IMR-90 (cell line): ENCODE results near the gene RASSF4. TPM values are rescaled to one million over a fixed set of nuclear protein-coding genes. Genes with fewer than 3 reads are reported as not detected.

ENCODE experiments used
- ATAC-seq: fragments of 200-7000 bp; cut with Tn5 transposase; 2 replicates; pipeline ENCODE4 v1.9.1; 2020; ENCODE audit warnings: low read depth, mild to moderate bottlenecking, moderate library complexity
- BruUV-seq: library from RNA; stranded (reverse); fragments of 400-500 nt; replicated peaks from 2 replicates; lab custom pipeline; 2021; lab: Mats Ljungman, UMichigan
- CTCF ChIA-PET: fragments of 300-600 bp; formaldehyde crosslinking; extraction: SDS; loops from one replicate; lab custom pipeline; 2021; ENCODE audit warnings: antibody characterized with exemption; lab: Yijun Ruan, JAX
- POLR2A ChIA-PET: fragments of 300-600 bp; sonication (Branson Sonifier 250); formaldehyde crosslinking; loops from one replicate; lab custom pipeline; 2022; ENCODE audit warnings: antibody characterized with exemption; ENCODE audit not compliant: unreplicated experiment; lab: Charles Lee
- DNase-seq: peaks from one replicate; pipeline ENCODE4 v3.0.0; 2013
- H2AFZ ChIP-seq: replicated peaks from 2 replicates; pipeline ENCODE3; 2013; ENCODE audit warnings: low read length, mild to moderate bottlenecking; ENCODE audit not compliant: poor library complexity
- H2AK5ac ChIP-seq: 2 replicates; pipeline ENCODE4 v1.6.1; 2013; ENCODE audit warnings: low read depth, low read length, inconsistent platforms
- H2AK9ac ChIP-seq: replicated peaks from 2 replicates; pipeline ENCODE3; 2013; ENCODE audit warnings: mild to moderate bottlenecking, low read depth, low read length, moderate library complexity; ENCODE audit not compliant: poor library complexity
- H2BK120ac ChIP-seq: 2 replicates; pipeline ENCODE4 v1.6.1; 2013; ENCODE audit warnings: low read depth, low read length, inconsistent platforms
- H2BK15ac ChIP-seq: 3 replicates; pipeline ENCODE4 v1.6.1; 2013; ENCODE audit warnings: low read depth, low read length, inconsistent platforms
- H2BK20ac ChIP-seq: 2 replicates; pipeline ENCODE4 v1.6.1; 2013; ENCODE audit warnings: low read depth, mild to moderate bottlenecking, inconsistent platforms, low read length, moderate library complexity
- H2BK5ac ChIP-seq: 2 replicates; pipeline ENCODE4 v1.6.1; 2013; ENCODE audit warnings: mild to moderate bottlenecking, low read depth, low read length, inconsistent platforms; ENCODE audit not compliant: poor library complexity, severe bottlenecking
- H3K14ac ChIP-seq: replicated peaks from 2 replicates; pipeline ENCODE4 v1.6.1; 2013; ENCODE audit warnings: low read depth, low read length, inconsistent platforms
- H3K18ac ChIP-seq: 2 replicates; pipeline ENCODE4 v1.6.1; 2013; ENCODE audit warnings: low read depth, low read length, control low read depth
- H3K23ac ChIP-seq: 2 replicates; pipeline ENCODE4 v1.6.1; 2013; ENCODE audit warnings: low read depth, low read length, inconsistent platforms
- H3K27ac ChIP-seq: 2 replicates; pipeline ENCODE4 v1.5.1; 2013; ENCODE audit warnings: mild to moderate bottlenecking, control low read depth, low read length; ENCODE audit not compliant: insufficient read depth
- H3K27me3 ChIP-seq: 2 replicates; pipeline ENCODE4 v1.6.1; 2013; ENCODE audit warnings: low read length; ENCODE audit not compliant: control insufficient read depth, insufficient read depth
- H3K36me3 ChIP-seq: 2 replicates; pipeline ENCODE4 v1.6.1; 2013; ENCODE audit warnings: low read length, mixed read lengths; ENCODE audit not compliant: control insufficient read depth, insufficient read depth
- H3K4ac ChIP-seq: 2 replicates; pipeline ENCODE4 v1.6.1; 2013; ENCODE audit warnings: low read depth, low read length, inconsistent platforms
- H3K4me1 ChIP-seq: 2 replicates; pipeline ENCODE4 v1.6.1; 2013; ENCODE audit warnings: low read length, mixed read lengths; ENCODE audit not compliant: control insufficient read depth, insufficient read depth
- H3K4me2 ChIP-seq: 2 replicates; pipeline ENCODE4 v1.6.1; 2013; ENCODE audit warnings: low read depth, mild to moderate bottlenecking, control low read depth, low read length, moderate library complexity
- H3K4me3 ChIP-seq: 2 replicates; pipeline ENCODE4 v1.5.1; 2013; ENCODE audit warnings: low read depth, mild to moderate bottlenecking, control low read depth, low read length, moderate library complexity; ENCODE audit not compliant: insufficient read depth
- H3K56ac ChIP-seq: 2 replicates; pipeline ENCODE4 v1.6.1; 2013; ENCODE audit warnings: low read length, inconsistent platforms; ENCODE audit not compliant: insufficient read depth; ENCODE audit errors: extremely low read depth
- H3K79me1 ChIP-seq, 2 experiments: 2 replicates each; pipeline ENCODE4 v1.6.1; 2013; ENCODE audit warnings: low read length in 2 of 2, inconsistent platforms in 1 of 2, low read depth in 1 of 2
- H3K9ac ChIP-seq: 2 replicates; pipeline ENCODE4 v1.6.1; 2013; ENCODE audit warnings: low read depth, low read length, control low read depth
- H3K9me1 ChIP-seq: 2 replicates; pipeline ENCODE4 v1.6.1; 2013; ENCODE audit warnings: low read length, inconsistent platforms; ENCODE audit not compliant: insufficient read depth
- H3K9me3 ChIP-seq: 2 replicates; pipeline ENCODE4 v1.6.1; 2013; ENCODE audit warnings: low read length; ENCODE audit not compliant: control insufficient read depth, insufficient read depth
- H4K20me1 ChIP-seq: 2 replicates; pipeline ENCODE4 v1.6.1; 2013; ENCODE audit warnings: low read length, inconsistent platforms; ENCODE audit not compliant: insufficient read depth
- H4K5ac ChIP-seq: 2 replicates; pipeline ENCODE4 v1.6.1; 2013; ENCODE audit warnings: mild to moderate bottlenecking, low read depth, low read length, control low read depth
- H4K8ac ChIP-seq, 2 experiments: 2 replicates each; pipeline ENCODE4 v1.6.1; 2013; ENCODE audit warnings: low read depth in 2 of 2, low read length in 2 of 2, control low read depth in 1 of 2, inconsistent platforms in 1 of 2
- H4K91ac ChIP-seq: 2 replicates; pipeline ENCODE4 v1.6.1; 2013; ENCODE audit warnings: low read depth, low read length, inconsistent platforms; ENCODE audit not compliant: insufficient read depth
- BHLHE40 ChIP-seq: fragments of 150-350 bp; IDR thresholded peaks from 2 replicates; pipeline ENCODE4 v1.6.1; 2016; ENCODE audit warnings: mild to moderate bottlenecking, low read depth, low read length
- CEBPB ChIP-seq: IDR thresholded peaks from 2 replicates; pipeline ENCODE4 v1.6.1; 2012; ENCODE audit warnings: low read depth, low read length, improper control_type of control experiment
- MAFK ChIP-seq: IDR thresholded peaks from 2 replicates; pipeline ENCODE4 v1.6.1; 2012; ENCODE audit warnings: low read depth, low read length, improper control_type of control experiment
- NFE2L2 ChIP-seq: fragments of 150-350 bp; IDR thresholded peaks from 2 replicates; pipeline ENCODE4 v1.6.1; 2016; ENCODE audit warnings: low read depth, mild to moderate bottlenecking, low read length
- RCOR1 ChIP-seq: IDR thresholded peaks from 2 replicates; pipeline ENCODE4 v1.6.1; 2012; ENCODE audit warnings: mild to moderate bottlenecking, low read length, improper control_type of control experiment; ENCODE audit not compliant: insufficient replicate concordance
- WGBS, 2 experiments: methylation state at CpG; one replicate each; pipeline versions ENCODE4 v1.1.5 to v1.1.7; 2013; ENCODE audit warnings: missing lambda C conversion rate in 2 of 2; ENCODE audit not compliant: insufficient read length in 1 of 2; ENCODE audit errors: extremely low coverage in 2 of 2; 5-methylcytosine and 5-hydroxymethylcytosine counted together
- dilution Hi-C: fragments of 300-500 bp; cut with HindIII; formaldehyde crosslinking; loops from one replicate; pipeline ENCODE4 v1.14.3; 2018; ENCODE audit warnings: low sequenced_read_pairs; ENCODE audit not compliant: unreplicated experiment
- in situ Hi-C: fragments of 300-500 bp; cut with MboI; formaldehyde crosslinking; loops from 3 replicates; pipeline ENCODE4 v1.14.3; 2019; ENCODE audit warnings: low sequenced_read_pairs, inconsistent platforms, mixed read lengths
- intact Hi-C: fragments of 100-400 bp; cut with micrococcal nuclease; formaldehyde crosslinking; loops from 2 replicates; pipeline ENCODE4 v1.10.0; 2022
- polyA plus RNA-seq, 3 experiments: library from polyadenylated mRNA; depleted of rRNA; stranded (reverse); fragments of >200 nt; gene quantifications; 2 replicates each; pipeline ENCODE4 v1.2.3, GENCODE V29; 2012; ENCODE audit warnings: low replicate concordance in 1 of 3
- total RNA-seq: library from RNA; depleted of rRNA; stranded (reverse); fragments of >200 nt; gene quantifications from 2 replicates; pipeline ENCODE4 v1.2.3, GENCODE V29; 2012
- TF ChIP-seq, protein P1 (sequence below): conservative IDR thresholded peaks from 2 replicates; pipeline ENCODE4 v1.5.1; 2012; ENCODE audit warnings: mild to moderate bottlenecking, low read depth, low read length, improper control_type of control experiment
- TF ChIP-seq, protein P2 (sequence below): fragments of 150-350 bp; IDR thresholded peaks from 2 replicates; pipeline ENCODE4 v1.6.1; 2017; ENCODE audit warnings: mild to moderate bottlenecking, antibody characterized with exemption, low read length, low read depth

RASSF4 gene
- total and polyA plus RNA-seq, 2 of the 4 experiments (the other 2 are of a cell fraction), result 5.9 to 8.6 TPM

GRCh38 chr10:44911081-44911540, 48.5 kb upstream of the RASSF4 start, which contains the start of gene TMEM72:
TMEM72 (plus strand) TSS chr10:44911337; CDS start chr10:44911513, 176 bp downstream.
- Histone ChIP-seq H3K79me1 (no peaks in the 10 kb centered on the region), H2BK5ac (no peak within 1 kb of the TSS), H2AFZ (peak within 1 kb of the TSS; percentile 58), H3K27ac (no peak within 1 kb of the TSS), H4K5ac (no peak within 1 kb of the TSS), H4K20me1 (no peaks in the 10 kb centered on the region), H2AK5ac (no peak within 1 kb of the TSS), H3K18ac (no peak within 1 kb of the TSS), H4K91ac (no peak within 1 kb of the TSS), H3K4me3 (no peak within 1 kb of the TSS), H3K56ac (no peak within 1 kb of the TSS), H3K23ac (no peak within 1 kb of the TSS), H3K4me1 (no peaks in the 10 kb centered on the region), H2BK15ac (no peak within 1 kb of the TSS), H3K4me2 (no peak within 1 kb of the TSS), H2BK20ac (no peak within 1 kb of the TSS), H2AK9ac (no peak within 1 kb of the TSS), H2BK120ac (no peak within 1 kb of the TSS), H3K9ac (no peak within 1 kb of the TSS), H3K27me3 (peaks cover 44% of the 10 kb centered on the region), H3K4ac (no peak within 1 kb of the TSS), H3K9me3 (no peaks in the 10 kb centered on the region), H3K36me3 (no peaks in the 10 kb centered on the region), H3K14ac (no peak within 1 kb of the TSS), H3K9me1 (no peaks in the 10 kb centered on the region), H4K8ac (no peak within 1 kb of the TSS)
- intact Hi-C loops (no loop called here), in situ Hi-C loops (no loop called here), dilution Hi-C loops (no loop called here)
- WGBS, 2 experiments, result 53% methylated on average over 6 of the region's 12 CpGs; no CpG with 5 or more reads in 1 of the 2 experiments
- ChIA-PET POLR2A (no interaction called here), CTCF (interaction anchor here (0.6 to 1.0 kb wide), 2 partner anchors 22 to 43 kb away, joined by 3 to 9 read pairs; no protein-coding TSS in a partner anchor)
- no TSS peak for BruUV-seq
- no peak for DNase-seq
- no peak for ATAC-seq
- TF ChIP-seq, protein P1, sequence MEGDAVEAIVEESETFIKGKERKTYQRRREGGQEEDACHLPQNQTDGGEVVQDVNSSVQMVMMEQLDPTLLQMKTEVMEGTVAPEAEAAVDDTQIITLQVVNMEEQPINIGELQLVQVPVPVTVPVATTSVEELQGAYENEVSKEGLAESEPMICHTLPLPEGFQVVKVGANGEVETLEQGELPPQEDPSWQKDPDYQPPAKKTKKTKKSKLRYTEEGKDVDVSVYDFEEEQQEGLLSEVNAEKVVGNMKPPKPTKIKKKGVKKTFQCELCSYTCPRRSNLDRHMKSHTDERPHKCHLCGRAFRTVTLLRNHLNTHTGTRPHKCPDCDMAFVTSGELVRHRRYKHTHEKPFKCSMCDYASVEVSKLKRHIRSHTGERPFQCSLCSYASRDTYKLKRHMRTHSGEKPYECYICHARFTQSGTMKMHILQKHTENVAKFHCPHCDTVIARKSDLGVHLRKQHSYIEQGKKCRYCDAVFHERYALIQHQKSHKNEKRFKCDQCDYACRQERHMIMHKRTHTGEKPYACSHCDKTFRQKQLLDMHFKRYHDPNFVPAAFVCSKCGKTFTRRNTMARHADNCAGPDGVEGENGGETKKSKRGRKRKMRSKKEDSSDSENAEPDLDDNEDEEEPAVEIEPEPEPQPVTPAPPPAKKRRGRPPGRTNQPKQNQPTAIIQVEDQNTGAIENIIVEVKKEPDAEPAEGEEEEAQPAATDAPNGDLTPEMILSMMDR, result no peak
- TF ChIP-seq, protein P2, sequence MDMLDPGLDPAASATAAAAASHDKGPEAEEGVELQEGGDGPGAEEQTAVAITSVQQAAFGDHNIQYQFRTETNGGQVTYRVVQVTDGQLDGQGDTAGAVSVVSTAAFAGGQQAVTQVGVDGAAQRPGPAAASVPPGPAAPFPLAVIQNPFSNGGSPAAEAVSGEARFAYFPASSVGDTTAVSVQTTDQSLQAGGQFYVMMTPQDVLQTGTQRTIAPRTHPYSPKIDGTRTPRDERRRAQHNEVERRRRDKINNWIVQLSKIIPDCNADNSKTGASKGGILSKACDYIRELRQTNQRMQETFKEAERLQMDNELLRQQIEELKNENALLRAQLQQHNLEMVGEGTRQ, result no peak
- TF ChIP-seq RCOR1 (no peak), BHLHE40 (no peak), MAFK (no peak), NFE2L2 (no peak), CEBPB (no peak)
